A549 (cell line): Measurements from ENCODE around the gene HDAC5.

Experiments
- BCL3 ChIP-seq: fragments of >200 bp; sonication (Bioruptor Twin); formaldehyde crosslinking; IDR thresholded peaks from 3 replicates; pipeline ENCODE4 v1.6.1; 2016
- CTCF ChIP-seq: fragments of >200 bp; sonication (Bioruptor Twin); formaldehyde crosslinking; IDR thresholded peaks from 3 replicates; pipeline ENCODE4 v1.5.1; 2016
- JUNB ChIP-seq: fragments of >200 bp; sonication (Bioruptor Twin); formaldehyde crosslinking; IDR thresholded peaks from 2 replicates; pipeline ENCODE4 v1.6.1; 2016
- MYC ChIP-seq: IDR thresholded peaks from 2 replicates; pipeline ENCODE4 v1.6.1; 2012; ENCODE audit warnings: mild to moderate bottlenecking, inconsistent platforms, low read length, improper control_type of control experiment, borderline replicate concordance
- PBX3 ChIP-seq: IDR thresholded peaks from 2 replicates; pipeline ENCODE4 v1.6.1; 2012
- POLR2A ChIP-seq: IDR thresholded peaks from 2 replicates; pipeline ENCODE4 v1.6.1; 2012; ENCODE audit warnings: mild to moderate bottlenecking, low read length
- RCOR1 ChIP-seq: fragments of 150-350 bp; IDR thresholded peaks from 2 replicates; pipeline ENCODE4 v1.6.1; 2014; ENCODE audit warnings: antibody characterized with exemption, low read length, low read depth
- TP53 ChIP-seq: fragments of 250-450 bp; sonication (Bioruptor Pico); IDR thresholded peaks from 2 replicates; pipeline ENCODE4 v1.5.0; 2021; ENCODE audit warnings: mild to moderate bottlenecking, moderate library complexity
- ZC3H11A ChIP-seq: fragments of 450-650 bp; IDR thresholded peaks from 2 replicates; pipeline ENCODE4 v1.6.1; 2014; ENCODE audit warnings: antibody characterized with exemption, mild to moderate bottlenecking
- ZFP36 ChIP-seq: fragments of 450-650 bp; IDR thresholded peaks from 2 replicates; pipeline ENCODE4 v1.6.1; 2014; ENCODE audit warnings: borderline replicate concordance; ENCODE audit not compliant: partially characterized antibody

- TF ChIP-seq CTCF (no peak), MYC (no peak), POLR2A (no peak), ZC3H11A (no peak), ZFP36 (no peak), RCOR1 (no peak), TP53 (CRISPR knock-in tag) (no peak), JUNB (no peak), BCL3 (no peak), PBX3 (no peak)
Observed at GRCh38 chr17:44147812-44148211, 24.4 kb upstream of the HDAC5 start.
